ENCODE measurements around the gene PIP4K2B. TPM values are rescaled to one million over a fixed set of nuclear protein-coding genes. Genes with fewer than 3 reads are reported as not detected.

The PIP4K2B gene
- total RNA-seq, 1 donor from 2014 or later = 68.5 TPM

GRCh38 chr17:38719289-38719942 is 79.9 kb downstream of the PIP4K2B start:
- no peak overlapping the region for H3K4me3 ChIP-seq
- no peaks in the 10 kb centered on the region for H3K27me3 ChIP-seq
- intact Hi-C loops (cut with DNase I) = no loop called here
- peaks cover 0 to 53% of the 10 kb centered on the region in 2 donors for H3K36me3 ChIP-seq
- TF ChIP-seq CTCF (IDR thresholded peaks at IDR 0.05) (no peak), POLR2AphosphoS5 (IDR thresholded peaks at IDR 0.05; ENCODE audit: insufficient read depth in 1 of 2, low read depth in 1 of 2) (no peak), POLR2A (IDR thresholded peaks at IDR 0.05) (no peak)
- no peaks in the 10 kb centered on the region for H3K9me3 ChIP-seq
- DNase-seq (ENCODE audit: extremely low spot score in 2 of 2) = no peak
- H3K27ac ChIP-seq = no peak overlapping the region
- H3K4me1 ChIP-seq = peaks cover 2% of the 10 kb centered on the region

GRCh38 chr17:38717139-38717745 is 82.1 kb downstream of the PIP4K2B start:
- intact Hi-C loops (cut with DNase I) = no loop called here
- Histone ChIP-seq H3K9me3 (no peaks in the 10 kb centered on the region), H3K27me3 (no peaks in the 10 kb centered on the region), H3K4me1 (no peaks in the 10 kb centered on the region), H3K4me3 (no peak overlapping the region), H3K27ac (no peak overlapping the region), H3K36me3 (peaks cover 0 to 54% of the 10 kb centered on the region in 2 donors)
- DNase-seq (ENCODE audit: extremely low spot score in 2 of 2) = no peak
- TF ChIP-seq POLR2AphosphoS5 (IDR thresholded peaks at IDR 0.05; ENCODE audit: insufficient read depth in 1 of 2, low read depth in 1 of 2) (no peak), CTCF (IDR thresholded peaks at IDR 0.05) (no peak), POLR2A (IDR thresholded peaks at IDR 0.05) (no peak)

- H3K27me3 ChIP-seq = no peaks in the 10 kb centered on the region
- no peaks in the 10 kb centered on the region for H3K4me1 ChIP-seq
- no peak for DNase-seq (ENCODE audit: extremely low spot score in 2 of 2)
- H3K4me3 ChIP-seq = no peak overlapping the region
- no peak overlapping the region for H3K27ac ChIP-seq
- intact Hi-C loops (cut with DNase I) = no loop called here
- no peaks in the 10 kb centered on the region for H3K9me3 ChIP-seq
- TF ChIP-seq POLR2A (IDR thresholded peaks at IDR 0.05) = no peak
- TF ChIP-seq POLR2AphosphoS5 (IDR thresholded peaks at IDR 0.05; ENCODE audit: insufficient read depth in 1 of 2, low read depth in 1 of 2) = no peak
- TF ChIP-seq CTCF (IDR thresholded peaks at IDR 0.05) = no peak
- peaks cover 0 to 54% of the 10 kb centered on the region in 2 donors for H3K36me3 ChIP-seq
These were observed 82.9 kb downstream of the PIP4K2B start for GRCh38 chr17:38716368-38717005.

Small RNA genes within 50 kb of the gene (microRNA-seq; reads per million reads assigned to microRNA genes)
- not detected for gene MIR4726 (ENCODE audit: borderline number of aligned reads, borderline replicate concordance)
- gene MIR4727 (ENCODE audit: borderline number of aligned reads, borderline replicate concordance) = not detected

Small RNA genes within 50 kb of the gene (small RNA-seq; reads per million reads assigned to genes)
- gene MIR4726 (not detected), gene MIR4727 (not detected), gene RNA5SP440 (0.69 reads per million), gene RNU6-866P (not detected)

Other genes with a start within 250 kb of the PIP4K2B start
- 5.2 TPM for gene SRCIN1, start 193.6 kb downstream of the PIP4K2B start, total RNA-seq
- 0.98 TPM for gene EPOP, start 124.6 kb downstream of the PIP4K2B start, total RNA-seq
- 70.2 TPM for gene MLLT6, start 94.3 kb downstream of the PIP4K2B start, total RNA-seq
- gene CISD3, start 69.2 kb downstream of the PIP4K2B start, total RNA-seq = 12.8 TPM
- 25.8 TPM for gene PCGF2, start 51.2 kb downstream of the PIP4K2B start, total RNA-seq
- gene PSMB3, start 46.8 kb downstream of the PIP4K2B start, total RNA-seq = 193 TPM
- gene CWC25, start 25.8 kb upstream of the PIP4K2B start, total RNA-seq = 25.5 TPM
- 1,585 TPM for gene RPL23, start 54.2 kb upstream of the PIP4K2B start, total RNA-seq
- 69.0 TPM for gene LASP1, start 70.5 kb upstream of the PIP4K2B start, total RNA-seq
- gene FBXO47, start 167.8 kb upstream of the PIP4K2B start, total RNA-seq = not detected

All from vagina (tissue), 2 donors.